Heart right ventricle (tissue), 16 donors: ENCODE data around the gene NRBP1. TPM values are rescaled to one million over a fixed set of nuclear protein-coding genes. Genes with fewer than 3 reads are reported as not detected.
"Not testable (repeated sequence)": the region's sequence is repeated elsewhere in the genome, so short reads cannot be mapped to it uniquely, and the experiment has no call there.

Source experiments
- ATAC-seq, 8 donors: fragments of 200-7000 bp; cut with Tn5 transposase; one replicate each; pipeline ENCODE4 v1.9.1; 2020; ENCODE audit warnings: mild to moderate bottlenecking in 8 of 8, moderate library complexity in 8 of 8, moderate number of reproducible peaks in 1 of 8
- DNase-seq, 2 donors: peaks; one replicate each; pipeline ENCODE4 v3.0.0-alpha.2; 2020
- H3K27ac ChIP-seq, 10 donors: fragments of 200-600 bp; sonication (generic) in 2 of 10; one replicate each; pipeline versions ENCODE4 v1.5.0 to v1.8.0; 2020 to 2022; ENCODE audit warnings: mild to moderate bottlenecking in 3 of 10
- H3K27me3 ChIP-seq, 7 donors: fragments of 200-600 bp; one replicate each; pipeline ENCODE4 v1.8.0; 2021 to 2022; ENCODE audit warnings: mild to moderate bottlenecking in 2 of 7
- H3K36me3 ChIP-seq, 9 donors: fragments of 200-600 bp; sonication (generic) in 1 of 9; one replicate each; pipeline versions ENCODE4 v1.5.0 to v1.8.0; 2020 to 2022; ENCODE audit warnings: mild to moderate bottlenecking in 2 of 9
- H3K4me1 ChIP-seq, 9 donors: fragments of 200-600 bp; sonication (generic) in 1 of 9; one replicate each; pipeline versions ENCODE4 v1.5.0 to v1.8.0; 2020 to 2022; ENCODE audit warnings: mild to moderate bottlenecking in 4 of 9
- H3K4me3 ChIP-seq, 10 donors: fragments of 200-600 bp; sonication (generic) in 2 of 10; one replicate each; pipeline versions ENCODE4 v1.5.0 to v1.8.0; 2020 to 2022; ENCODE audit warnings: mild to moderate bottlenecking in 7 of 10, moderate library complexity in 2 of 10
- H3K9me3 ChIP-seq, 11 donors: fragments of 200-600 bp in 10 of 11; sonication (generic) in 2 of 11; one replicate each; pipeline versions ENCODE4 v1.5.0 to v1.8.0; 2013 to 2022; ENCODE audit warnings: mild to moderate bottlenecking in 2 of 11, control low read depth in 1 of 11, moderate library complexity in 1 of 11
- WGBS, 2 donors: extraction: QIAGEN DNeasy Blood & Tissue Kit; methylation state at CpG; one replicate each; pipeline ENCODE4 v1.1.7; 2013; ENCODE audit warnings: inconsistent platforms in 1 of 2; 5-methylcytosine and 5-hydroxymethylcytosine counted together
- intact Hi-C, 10 donors: fragments of 100-400 bp; cut with DNase I; formaldehyde crosslinking; loops; one replicate each; pipeline versions ENCODE4 v1.11.1 to v1.14.2; 2022
- polyA plus RNA-seq, 2 donors: library from polyadenylated mRNA; stranded (reverse); fragments of 200-250 nt; gene quantifications; one replicate each; pipeline ENCODE4 v1.2.3, GENCODE V29; 2013
- total RNA-seq, 10 donors: library from RNA; stranded (reverse); fragmentation: NEBNext Ultra II Directional in 3 of 10; extraction: Animal tissue kit (Norgen Biotek cat#: 25700) in 3 of 10; gene quantifications; one replicate each; pipeline versions ENCODE4 v1.2.1 to v1.2.4, GENCODE V29; 2021 to 2023
- TF ChIP-seq, protein P1 (sequence below), 9 donors: fragments of 200-600 bp; sonication (generic) in 2 of 9; IDR thresholded peaks; one replicate each; pipeline versions ENCODE4 v1.5.0 to v1.8.0; 2021 to 2022; ENCODE audit warnings: antibody characterized with exemption in 9 of 9, mild to moderate bottlenecking in 5 of 9, moderate library complexity in 1 of 9
- donor health status: Arrhythmogenic right ventricular cardiomyopathy.
- donor health status: ischemic (EF 13 %, LVEDD 7.1; RV severe dilation, severe dysfunction).
- donor health status: healthy with polysubstance abuse.
- donor health status: DM: no; HTN: yes; CAD: no.
- donor health status: DM: no; HTN: no; CAD: no.
- donor health status: ischemic (EF 25% LVEDD 6.9; RV normal size, moderate dysfunction).
- donor health status: ischemic (EF 25% LVEDD 5.7; RV mildly dilated, moderate dysfunction).
- donor health status: healthy.
- donor health status: DM: yes; HTN: yes; CAD: no.
- donor health status: Ischemic cardiomyopathy.
- donor health status: ischemic (EF 35%, LVEDD 5.7; RV mildly dilated, moderate dysfunction).
- donor health status: nonischemic (EF 11% LVEDD 7.7; RV severe dilation, severe dysfunction).
- donor health status: DM: yes; HTN: yes; CAD: no.
- donor health status: PGD.
- donor health status: ischemic (EF 29% LVEDD 5.4; RV normal size, mild dysfunction).
- donor health status: nonischemic (EF 23%, LVEDD 6.1; RV moderate dilation, normal function).

The NRBP1 gene
- total and polyA plus RNA-seq, 12 donors = 25.5 to 97.4 (median 59.2) TPM

DNA sequence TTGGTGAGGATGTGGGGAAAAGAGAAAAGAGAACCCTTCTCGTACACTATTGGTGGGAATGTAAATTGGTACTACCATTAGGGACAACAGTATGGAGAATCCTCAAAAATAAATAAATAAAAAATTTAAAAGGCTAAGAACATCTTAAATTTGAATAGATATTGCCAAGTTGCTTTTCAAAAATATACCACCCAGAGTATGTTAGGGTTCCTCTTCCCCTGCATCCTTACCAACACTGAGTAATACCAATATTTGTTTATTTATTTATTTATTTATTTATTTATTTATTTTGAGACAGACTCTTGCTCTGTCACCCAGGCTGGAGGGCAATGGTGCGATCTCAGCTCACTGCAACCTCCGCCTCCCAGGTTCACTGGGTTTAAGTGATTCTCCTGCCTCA lies 5.5 kb upstream of the NRBP1 start:
- peaks cover 0 to 7% (median 5%) of the 10 kb centered on the region in 9 donors for H3K4me1 ChIP-seq
- 98 to 99% methylated on average over 3 of the region's 3 CpGs for WGBS, 2 donors
- ATAC-seq = no peak

DNA sequence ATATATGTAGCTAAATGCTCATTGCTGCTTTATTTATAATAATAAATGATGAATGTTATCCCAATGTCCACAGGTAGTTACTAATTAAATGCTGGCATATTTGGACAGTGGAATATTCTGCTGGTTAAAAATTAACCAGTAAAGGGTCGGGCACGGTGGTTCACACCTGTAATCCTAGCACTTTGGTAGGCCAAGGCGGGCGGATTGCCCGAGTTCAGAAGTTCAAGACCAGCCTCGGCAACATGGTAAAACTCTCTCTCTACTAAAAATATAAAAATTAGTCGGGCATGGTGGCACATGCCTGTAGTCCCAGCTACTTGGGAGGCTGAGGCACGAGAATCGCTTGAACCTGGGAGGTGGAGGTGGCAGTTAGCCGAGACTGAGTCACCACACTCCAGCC lies 3.4 kb upstream of the NRBP1 start:
- H3K9me3 ChIP-seq, ATAC-seq, DNase-seq, H3K27me3 ChIP-seq, H3K36me3 ChIP-seq, H3K4me3 ChIP-seq, H3K27ac ChIP-seq: not testable (repeated sequence)
- H3K4me1 ChIP-seq = peaks cover 4 to 16% (median 13%) of the 10 kb centered on the region in 9 donors
- intact Hi-C loops = loop anchor here in 3 of 10 donors (5.0 to 10.0 kb wide), 3 partner anchors 53 to 160 kb away; partner anchors contain the start of genes EIF2B4 (in 1 of the 3), IFT172 (in 1 of the 3), SNX17 (in 1 of the 3) and ZNF512 (in 1 of the 3)
- 94% methylated on average over 10 of the region's 10 CpGs for WGBS, 2 donors

More for the DNA sequence above, 5.5 kb upstream of the NRBP1 start:
- H3K27me3 ChIP-seq = no peaks in the 10 kb centered on the region
- H3K9me3 ChIP-seq = no peaks in the 10 kb centered on the region
- H3K27ac ChIP-seq = no peak overlapping the region
- no peak for DNase-seq
- H3K4me3 ChIP-seq = no peak overlapping the region
- TF ChIP-seq, protein P1, sequence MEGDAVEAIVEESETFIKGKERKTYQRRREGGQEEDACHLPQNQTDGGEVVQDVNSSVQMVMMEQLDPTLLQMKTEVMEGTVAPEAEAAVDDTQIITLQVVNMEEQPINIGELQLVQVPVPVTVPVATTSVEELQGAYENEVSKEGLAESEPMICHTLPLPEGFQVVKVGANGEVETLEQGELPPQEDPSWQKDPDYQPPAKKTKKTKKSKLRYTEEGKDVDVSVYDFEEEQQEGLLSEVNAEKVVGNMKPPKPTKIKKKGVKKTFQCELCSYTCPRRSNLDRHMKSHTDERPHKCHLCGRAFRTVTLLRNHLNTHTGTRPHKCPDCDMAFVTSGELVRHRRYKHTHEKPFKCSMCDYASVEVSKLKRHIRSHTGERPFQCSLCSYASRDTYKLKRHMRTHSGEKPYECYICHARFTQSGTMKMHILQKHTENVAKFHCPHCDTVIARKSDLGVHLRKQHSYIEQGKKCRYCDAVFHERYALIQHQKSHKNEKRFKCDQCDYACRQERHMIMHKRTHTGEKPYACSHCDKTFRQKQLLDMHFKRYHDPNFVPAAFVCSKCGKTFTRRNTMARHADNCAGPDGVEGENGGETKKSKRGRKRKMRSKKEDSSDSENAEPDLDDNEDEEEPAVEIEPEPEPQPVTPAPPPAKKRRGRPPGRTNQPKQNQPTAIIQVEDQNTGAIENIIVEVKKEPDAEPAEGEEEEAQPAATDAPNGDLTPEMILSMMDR (IDR thresholded peaks at IDR 0.05) = no peak
- intact Hi-C loops = loop anchor here in 1 of 10 donors (10.0 kb wide), 1 partner anchor 162 kb away; the partner anchor contains the start of gene ZNF512
- no peaks in the 10 kb centered on the region for H3K36me3 ChIP-seq

DNA sequence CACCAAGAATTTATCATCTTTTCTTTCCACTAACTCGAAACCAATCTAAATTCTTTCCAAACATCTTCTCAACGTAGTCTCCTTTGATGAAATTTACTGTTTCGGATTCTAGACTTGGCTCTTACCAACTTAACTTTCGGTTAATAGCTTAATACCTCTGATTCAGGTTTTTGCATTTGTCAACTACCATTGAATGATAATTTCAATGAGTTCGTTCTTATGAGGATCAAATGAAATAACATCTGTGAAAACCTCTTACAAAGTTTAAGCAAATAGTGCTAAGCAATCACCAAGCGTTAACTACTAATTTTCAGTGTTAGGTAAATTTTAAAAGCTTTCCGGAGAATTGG lies 593 bp upstream of the NRBP1 start:
- Histone ChIP-seq H3K9me3 (no peaks in the 10 kb centered on the region), H3K4me1 (peaks cover 10 to 44% (median 36%) of the 10 kb centered on the region in 9 donors), H3K27me3 (no peaks in the 10 kb centered on the region), H3K4me3 (peak overlapping the region; percentile 74 to 100 (median 99)), H3K36me3 (peaks cover 0 to 7% (median 0%) of the 10 kb centered on the region in 9 donors), H3K27ac (peak overlapping the region; percentile 93 to 100 (median 99))
- intact Hi-C loops = loop anchor here in 5 of 10 donors (1.0 to 10.0 kb wide), 6 partner anchors 19 to 157 kb away; partner anchors contain the start of genes PPM1G (in 4 of the 5), EIF2B4 (in 1 of the 5), IFT172 (in 1 of the 5) and SNX17 (in 1 of the 5)
- WGBS, 2 donors = 17 to 18% methylated on average over 7 of the region's 7 CpGs
- TF ChIP-seq, protein P1 (IDR thresholded peaks at IDR 0.05) = no peak
- DNase-seq (no peak), ATAC-seq (no peak)

DNA sequence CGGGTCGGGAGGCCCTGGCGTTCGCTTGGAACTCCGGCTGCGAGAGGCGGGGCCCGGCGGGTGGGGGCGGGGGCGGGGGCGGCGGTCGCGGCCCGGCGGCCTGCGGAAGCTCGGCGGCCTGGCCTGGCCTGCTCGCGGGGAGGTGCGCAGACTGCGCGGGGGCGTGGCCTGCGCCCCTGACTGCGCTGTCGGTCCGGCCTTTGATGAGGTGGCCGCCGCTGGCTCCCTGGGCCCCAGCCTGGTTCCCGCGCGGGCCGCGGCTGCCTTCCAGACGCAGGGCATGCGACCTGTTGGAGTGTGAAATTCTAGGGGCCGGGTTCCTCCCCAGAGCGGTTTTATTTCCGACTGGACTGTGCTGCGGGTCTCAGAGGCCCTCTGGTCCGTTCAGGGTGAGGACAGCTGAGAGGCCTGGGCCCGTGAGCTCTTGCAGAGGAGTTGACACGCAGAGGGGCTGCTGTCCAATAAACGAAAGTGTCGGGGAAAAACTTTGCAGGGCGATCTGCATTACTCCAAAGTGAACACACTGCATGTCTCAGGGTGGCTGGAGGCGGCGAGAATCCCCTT lies 629 bp downstream of the NRBP1 start:
- H3K4me3 ChIP-seq = peak overlapping the region; percentile 74 to 100 (median 99)
- 0 to 1% methylated on average over 51 of the region's 51 CpGs for WGBS, 2 donors
- peak; percentile 78 to 87 for DNase-seq
- H3K27ac ChIP-seq = peak overlapping the region; percentile 93 to 100 (median 99)
- intact Hi-C loops = loop anchor here in 5 of 10 donors (1.0 to 10.0 kb wide), 6 partner anchors 20 to 156 kb away; partner anchors contain the start of genes PPM1G (in 4 of the 5), EIF2B4 (in 1 of the 5), IFT172 (in 1 of the 5) and SNX17 (in 1 of the 5)
- H3K36me3 ChIP-seq = peaks cover 0 to 20% (median 9%) of the 10 kb centered on the region in 9 donors
- ATAC-seq = peak; percentile 84 to 95 (median 92)
- peaks cover 10 to 48% (median 36%) of the 10 kb centered on the region in 9 donors for H3K4me1 ChIP-seq
- TF ChIP-seq, protein P1 (IDR thresholded peaks at IDR 0.05) = no peak
- no peaks in the 10 kb centered on the region for H3K9me3 ChIP-seq
- H3K27me3 ChIP-seq = no peaks in the 10 kb centered on the region

- H3K4me1 ChIP-seq = peaks cover 10 to 48% (median 36%) of the 10 kb centered on the region in 9 donors
- TF ChIP-seq, protein P1 (IDR thresholded peaks at IDR 0.05) = no peak
- H3K27me3 ChIP-seq = no peaks in the 10 kb centered on the region
- H3K27ac ChIP-seq = no peak overlapping the region
- H3K4me3 ChIP-seq = no peak overlapping the region
- peaks cover 0 to 43% (median 31%) of the 10 kb centered on the region in 9 donors for H3K36me3 ChIP-seq
- DNase-seq (no peak), ATAC-seq (no peak)
- intact Hi-C loops = no loop called here
- no peaks in the 10 kb centered on the region for H3K9me3 ChIP-seq
These were observed 3.0 kb downstream of the NRBP1 start for GRCh38 chr2:27431395-27431794.
